Panc1 (cell line): ENCODE results near the gene SGIP1. TPM values are rescaled to one million over a fixed set of nuclear protein-coding genes. Genes with fewer than 3 reads are reported as not detected.

Experiments used
- ATAC-seq: fragments of 200-7000 bp; cut with Tn5 transposase; 2 replicates; pipeline ENCODE4 v1.9.1; 2020; ENCODE audit warnings: mild to moderate bottlenecking, moderate library complexity
- BruUV-seq: library from RNA; stranded (reverse); fragments of 400-500 nt; replicated peaks from 2 replicates; lab custom pipeline; 2021; lab: Mats Ljungman, UMichigan
- CTCF ChIA-PET: fragments of 300-600 bp; sonication (Branson Sonifier 250); formaldehyde crosslinking; loops from one replicate; lab custom pipeline; 2022; ENCODE audit warnings: antibody characterized with exemption; lab: Charles Lee
- POLR2A ChIA-PET: fragments of 300-600 bp; sonication (Branson Sonifier 250); formaldehyde crosslinking; loops from one replicate; lab custom pipeline; 2022; ENCODE audit warnings: antibody characterized with exemption; lab: Charles Lee
- DNase-seq: peaks from one replicate; pipeline ENCODE4 v3.0.0-alpha.2; 2010; ENCODE audit warnings: low read depth, low spot score
- H3K27ac ChIP-seq: 2 replicates; pipeline ENCODE4 v1.5.1; 2011; ENCODE audit warnings: mild to moderate bottlenecking, low read length, inconsistent platforms
- H3K27me3 ChIP-seq: fragments of 200-500 bp; sonication (Bioruptor generic); 2 replicates; pipeline ENCODE4 v1.6.0; 2014; ENCODE audit warnings: low read length, inconsistent platforms; ENCODE audit not compliant: control insufficient read depth, insufficient read depth
- H3K36me3 ChIP-seq: fragments of 200-500 bp; sonication (Bioruptor generic); 2 replicates; pipeline ENCODE4 v1.5.1; 2014; ENCODE audit warnings: inconsistent platforms, mild to moderate bottlenecking, low read length, moderate library complexity; ENCODE audit not compliant: control insufficient read depth, insufficient read depth
- H3K4me1 ChIP-seq: 2 replicates; pipeline ENCODE4 v1.5.1; 2011; ENCODE audit warnings: inconsistent platforms, mild to moderate bottlenecking, low read length, moderate library complexity; ENCODE audit not compliant: control insufficient read depth, insufficient read depth
- H3K4me3 ChIP-seq, 2 experiments: 2 replicates each; pipeline ENCODE4 v1.5.1; 2011 to 2012; ENCODE audit warnings: low read depth in 2 of 2, low read length in 2 of 2, mild to moderate bottlenecking in 2 of 2, inconsistent platforms in 1 of 2, moderate library complexity in 1 of 2
- H3K9me3 ChIP-seq: fragments of 200-500 bp; sonication (Bioruptor generic); 2 replicates; pipeline ENCODE4 v1.5.1; 2014; ENCODE audit warnings: low read depth, mild to moderate bottlenecking, inconsistent platforms, low read length, moderate library complexity; ENCODE audit not compliant: control insufficient read depth, insufficient read depth
- POLR2AphosphoS5 ChIP-seq: IDR thresholded peaks from 2 replicates; pipeline ENCODE4 v1.6.1; 2012; ENCODE audit warnings: mild to moderate bottlenecking, low read depth, low read length, moderate library complexity
- SIN3A ChIP-seq: IDR thresholded peaks from 2 replicates; pipeline ENCODE4 v1.6.1; 2012; ENCODE audit warnings: low read depth, mild to moderate bottlenecking, low read length, moderate library complexity, borderline replicate concordance; ENCODE audit not compliant: insufficient read depth
- TCF7L2 ChIP-seq: IDR thresholded peaks from 2 replicates; pipeline ENCODE4 v1.6.1; 2011; ENCODE audit warnings: mild to moderate bottlenecking, low read depth, low read length, inconsistent platforms
- in situ Hi-C: cut with HindIII; loops from 2 replicates; pipeline ENCODE4 v1.10.0; 2016; ENCODE audit warnings: low sequenced_read_pairs, low pct_unique_long_range_greater_than_20kb
- intact Hi-C: fragments of 100-400 bp; cut with micrococcal nuclease; formaldehyde crosslinking; loops from one replicate; pipeline ENCODE4 v1.10.0; 2022; ENCODE audit not compliant: unreplicated experiment
- total RNA-seq: library from RNA; stranded (reverse); gene quantifications from one replicate; pipeline ENCODE4 v1.2.1, GENCODE V29; 2021; ENCODE audit not compliant: unreplicated experiment
- TF ChIP-seq, protein P1 (sequence below): fragments of 450-650 bp; IDR thresholded peaks from 2 replicates; pipeline ENCODE4 v1.5.1; 2017; ENCODE audit warnings: mild to moderate bottlenecking
- TF ChIP-seq, protein P2 (sequence below), 2 experiments: IDR thresholded peaks; 2 replicates each; pipeline ENCODE4 v1.6.1; 2011 to 2012; ENCODE audit warnings: low read depth in 2 of 2, control low read depth in 1 of 2, low read length in 1 of 2, mild to moderate bottlenecking in 1 of 2, moderate library complexity in 1 of 2; ENCODE audit not compliant: insufficient read depth in 1 of 2

The SGIP1 gene
- total RNA-seq, 1 experiment from 2014 or later: 1.6 TPM

DNA sequence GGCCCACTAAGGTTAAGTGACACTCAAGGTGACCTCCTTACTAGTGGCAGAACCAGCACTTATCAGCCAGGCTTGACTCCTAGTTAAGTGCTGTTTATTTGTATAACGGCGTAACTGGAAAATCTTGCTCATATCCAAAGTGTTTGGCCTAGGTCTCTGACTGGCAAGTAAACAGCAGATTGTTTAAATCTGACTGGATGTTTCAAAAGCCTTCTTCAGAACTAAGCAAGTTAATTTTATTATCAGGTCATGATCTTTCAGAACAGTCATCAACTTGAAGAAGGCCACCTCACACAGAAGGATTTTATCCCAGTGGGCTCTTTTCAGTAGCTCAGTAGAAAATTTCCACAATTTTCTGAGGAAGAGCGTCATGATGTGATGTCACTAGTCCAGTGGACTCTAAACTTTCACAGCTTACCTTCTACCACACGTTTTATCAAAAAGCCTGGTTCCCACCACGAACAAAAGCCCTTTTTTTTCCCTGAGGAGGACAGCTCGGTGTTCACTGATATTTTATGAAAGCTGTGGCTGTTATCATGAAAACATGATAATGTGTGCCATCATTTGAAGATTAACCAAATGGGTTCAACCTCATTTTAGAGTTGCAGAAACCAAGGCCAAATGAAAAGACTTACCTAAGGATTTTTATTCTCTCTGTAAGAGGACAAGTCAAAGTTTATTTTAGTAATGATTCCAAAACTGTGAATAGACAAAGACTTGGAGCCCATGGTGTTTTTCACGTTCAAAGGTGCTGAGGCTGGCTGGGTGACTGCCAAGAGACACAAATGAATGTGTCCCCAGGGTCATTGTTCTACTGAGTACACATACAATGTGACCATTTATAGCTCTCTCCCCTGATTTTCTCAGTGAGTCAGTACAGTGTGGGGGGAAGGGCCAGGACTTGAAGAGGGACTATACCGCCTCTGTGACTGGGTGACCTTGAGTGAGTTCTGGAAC is 9.1 kb downstream of the SGIP1 start:
- DNase-seq (peak; percentile 93), ATAC-seq (peak; percentile 90)
- no peaks in the 10 kb centered on the region for H3K27me3 ChIP-seq
- H3K36me3 ChIP-seq: no peaks in the 10 kb centered on the region
- BruUV-seq: no TSS peak
- H3K4me1 ChIP-seq: no peaks in the 10 kb centered on the region
- 0 out of 4 replicates have a peak overlapping the region, but pooled peaks of 1 of the 2 experiments have one; percentile 1 for H3K4me3 ChIP-seq
- H3K27ac ChIP-seq: no peak overlapping the region
- intact Hi-C loops (no loop called here), in situ Hi-C loops (no loop called here)
- H3K9me3 ChIP-seq: no peaks in the 10 kb centered on the region
- ChIA-PET POLR2A (no interaction called here), CTCF (no interaction called here)
- TF ChIP-seq TCF7L2 (no peak), SIN3A (no peak), POLR2AphosphoS5 (no peak; the same call in 1 of the 2 replicates)
- TF ChIP-seq, protein P1, sequence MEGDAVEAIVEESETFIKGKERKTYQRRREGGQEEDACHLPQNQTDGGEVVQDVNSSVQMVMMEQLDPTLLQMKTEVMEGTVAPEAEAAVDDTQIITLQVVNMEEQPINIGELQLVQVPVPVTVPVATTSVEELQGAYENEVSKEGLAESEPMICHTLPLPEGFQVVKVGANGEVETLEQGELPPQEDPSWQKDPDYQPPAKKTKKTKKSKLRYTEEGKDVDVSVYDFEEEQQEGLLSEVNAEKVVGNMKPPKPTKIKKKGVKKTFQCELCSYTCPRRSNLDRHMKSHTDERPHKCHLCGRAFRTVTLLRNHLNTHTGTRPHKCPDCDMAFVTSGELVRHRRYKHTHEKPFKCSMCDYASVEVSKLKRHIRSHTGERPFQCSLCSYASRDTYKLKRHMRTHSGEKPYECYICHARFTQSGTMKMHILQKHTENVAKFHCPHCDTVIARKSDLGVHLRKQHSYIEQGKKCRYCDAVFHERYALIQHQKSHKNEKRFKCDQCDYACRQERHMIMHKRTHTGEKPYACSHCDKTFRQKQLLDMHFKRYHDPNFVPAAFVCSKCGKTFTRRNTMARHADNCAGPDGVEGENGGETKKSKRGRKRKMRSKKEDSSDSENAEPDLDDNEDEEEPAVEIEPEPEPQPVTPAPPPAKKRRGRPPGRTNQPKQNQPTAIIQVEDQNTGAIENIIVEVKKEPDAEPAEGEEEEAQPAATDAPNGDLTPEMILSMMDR: no peak
- TF ChIP-seq, protein P2, sequence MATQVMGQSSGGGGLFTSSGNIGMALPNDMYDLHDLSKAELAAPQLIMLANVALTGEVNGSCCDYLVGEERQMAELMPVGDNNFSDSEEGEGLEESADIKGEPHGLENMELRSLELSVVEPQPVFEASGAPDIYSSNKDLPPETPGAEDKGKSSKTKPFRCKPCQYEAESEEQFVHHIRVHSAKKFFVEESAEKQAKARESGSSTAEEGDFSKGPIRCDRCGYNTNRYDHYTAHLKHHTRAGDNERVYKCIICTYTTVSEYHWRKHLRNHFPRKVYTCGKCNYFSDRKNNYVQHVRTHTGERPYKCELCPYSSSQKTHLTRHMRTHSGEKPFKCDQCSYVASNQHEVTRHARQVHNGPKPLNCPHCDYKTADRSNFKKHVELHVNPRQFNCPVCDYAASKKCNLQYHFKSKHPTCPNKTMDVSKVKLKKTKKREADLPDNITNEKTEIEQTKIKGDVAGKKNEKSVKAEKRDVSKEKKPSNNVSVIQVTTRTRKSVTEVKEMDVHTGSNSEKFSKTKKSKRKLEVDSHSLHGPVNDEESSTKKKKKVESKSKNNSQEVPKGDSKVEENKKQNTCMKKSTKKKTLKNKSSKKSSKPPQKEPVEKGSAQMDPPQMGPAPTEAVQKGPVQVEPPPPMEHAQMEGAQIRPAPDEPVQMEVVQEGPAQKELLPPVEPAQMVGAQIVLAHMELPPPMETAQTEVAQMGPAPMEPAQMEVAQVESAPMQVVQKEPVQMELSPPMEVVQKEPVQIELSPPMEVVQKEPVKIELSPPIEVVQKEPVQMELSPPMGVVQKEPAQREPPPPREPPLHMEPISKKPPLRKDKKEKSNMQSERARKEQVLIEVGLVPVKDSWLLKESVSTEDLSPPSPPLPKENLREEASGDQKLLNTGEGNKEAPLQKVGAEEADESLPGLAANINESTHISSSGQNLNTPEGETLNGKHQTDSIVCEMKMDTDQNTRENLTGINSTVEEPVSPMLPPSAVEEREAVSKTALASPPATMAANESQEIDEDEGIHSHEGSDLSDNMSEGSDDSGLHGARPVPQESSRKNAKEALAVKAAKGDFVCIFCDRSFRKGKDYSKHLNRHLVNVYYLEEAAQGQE (IDR thresholded peaks at IDR 0.05; ENCODE audit: insufficient read depth in 1 of 2, low read depth in 2 of 2, low read length in 1 of 2): no peak

DNA sequence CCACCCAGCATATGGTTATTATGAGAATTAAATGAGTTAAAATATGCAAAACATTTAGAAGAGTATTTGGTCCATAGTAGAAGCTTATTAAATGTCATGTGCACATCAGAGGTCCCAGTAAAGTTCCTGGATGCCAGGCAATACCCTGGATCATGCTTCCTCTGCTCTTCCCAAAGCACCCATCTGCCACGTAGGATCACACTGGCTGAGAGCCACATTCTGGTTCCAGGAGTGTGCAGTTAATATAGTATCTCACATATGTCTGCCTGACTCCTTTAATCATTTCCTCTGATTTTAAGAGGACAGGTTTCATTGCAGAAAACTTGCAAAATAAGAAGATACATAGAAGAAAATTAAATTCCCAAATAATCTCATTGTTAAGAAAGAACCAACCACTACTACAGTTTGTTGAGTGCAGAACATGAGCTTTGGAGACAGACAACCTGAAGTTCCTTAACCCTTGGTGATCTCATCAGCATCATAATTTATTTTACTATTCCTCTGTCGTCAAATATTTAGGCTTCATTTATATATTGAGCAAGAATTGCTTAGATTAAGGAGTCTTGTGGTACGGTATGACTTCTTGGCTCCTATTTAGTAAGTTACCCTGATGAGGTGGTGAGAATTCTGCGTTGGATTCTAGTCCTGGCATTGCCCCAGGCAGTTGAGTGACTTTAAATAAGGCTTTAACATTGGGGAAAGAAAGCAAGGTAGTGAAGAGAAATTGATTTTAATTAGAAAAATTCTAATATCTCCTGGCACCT is 12.3 kb downstream of the SGIP1 start:
- ChIA-PET CTCF (no interaction called here), POLR2A (no interaction called here)
- Histone ChIP-seq H3K27ac (no peak overlapping the region), H3K27me3 (no peaks in the 10 kb centered on the region), H3K36me3 (no peaks in the 10 kb centered on the region), H3K4me3 (no peak overlapping the region), H3K9me3 (no peaks in the 10 kb centered on the region), H3K4me1 (no peaks in the 10 kb centered on the region)
- DNase-seq (no peak), ATAC-seq (no peak)
- in situ Hi-C loops: no loop called here
- intact Hi-C loops: no loop called here
- BruUV-seq: no TSS peak
- TF ChIP-seq POLR2AphosphoS5 (no peak), TCF7L2 (no peak), SIN3A (no peak)
- TF ChIP-seq, protein P1: no peak
- TF ChIP-seq, protein P2 (IDR thresholded peaks at IDR 0.05; ENCODE audit: insufficient read depth in 1 of 2, low read depth in 2 of 2, low read length in 1 of 2): no peak
